Measurements from ENCODE around the gene TASL.

DNA sequence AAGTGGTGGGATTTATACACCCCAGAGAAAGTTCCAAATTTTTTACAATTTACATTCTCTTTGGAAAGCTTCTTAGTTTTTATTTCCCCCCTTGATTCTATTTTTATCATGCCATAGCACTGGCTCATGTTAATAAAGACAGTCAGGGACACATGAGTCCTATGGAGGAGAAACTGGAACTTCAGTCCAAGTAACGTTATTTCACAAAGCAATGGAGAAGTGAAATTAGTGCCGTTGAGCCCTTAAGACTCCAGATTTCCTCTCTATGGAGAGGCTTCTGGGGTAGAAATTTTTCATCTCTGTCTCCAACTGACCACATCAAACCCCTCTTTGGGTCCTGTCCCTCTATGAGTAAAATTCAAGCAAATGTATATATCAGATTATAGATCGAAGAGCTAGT is 12.8 kb upstream of the TASL start:
- TF ChIP-seq, protein P1, sequence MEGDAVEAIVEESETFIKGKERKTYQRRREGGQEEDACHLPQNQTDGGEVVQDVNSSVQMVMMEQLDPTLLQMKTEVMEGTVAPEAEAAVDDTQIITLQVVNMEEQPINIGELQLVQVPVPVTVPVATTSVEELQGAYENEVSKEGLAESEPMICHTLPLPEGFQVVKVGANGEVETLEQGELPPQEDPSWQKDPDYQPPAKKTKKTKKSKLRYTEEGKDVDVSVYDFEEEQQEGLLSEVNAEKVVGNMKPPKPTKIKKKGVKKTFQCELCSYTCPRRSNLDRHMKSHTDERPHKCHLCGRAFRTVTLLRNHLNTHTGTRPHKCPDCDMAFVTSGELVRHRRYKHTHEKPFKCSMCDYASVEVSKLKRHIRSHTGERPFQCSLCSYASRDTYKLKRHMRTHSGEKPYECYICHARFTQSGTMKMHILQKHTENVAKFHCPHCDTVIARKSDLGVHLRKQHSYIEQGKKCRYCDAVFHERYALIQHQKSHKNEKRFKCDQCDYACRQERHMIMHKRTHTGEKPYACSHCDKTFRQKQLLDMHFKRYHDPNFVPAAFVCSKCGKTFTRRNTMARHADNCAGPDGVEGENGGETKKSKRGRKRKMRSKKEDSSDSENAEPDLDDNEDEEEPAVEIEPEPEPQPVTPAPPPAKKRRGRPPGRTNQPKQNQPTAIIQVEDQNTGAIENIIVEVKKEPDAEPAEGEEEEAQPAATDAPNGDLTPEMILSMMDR (conservative IDR thresholded peaks at IDR 0.05 in 1 of 2, IDR thresholded peaks at IDR 0.05 in 1 of 2; ENCODE audit: extremely low read depth in 1 of 2, insufficient read depth in 1 of 2, low read depth in 1 of 2, low read length in 2 of 2), result no peak
- no peak for TF ChIP-seq EZH2 (IDR thresholded peaks at IDR 0.05; ENCODE audit: borderline replicate concordance, low read length)

All from mammary epithelial cell (primary cell).